ENCODE data around the gene ARHGEF28.

ARHGEF28 gene

GRCh38 chr5:73944581-73944980, 318.6 kb downstream of the ARHGEF28 start:
- DNase-seq: no peak

DNA sequence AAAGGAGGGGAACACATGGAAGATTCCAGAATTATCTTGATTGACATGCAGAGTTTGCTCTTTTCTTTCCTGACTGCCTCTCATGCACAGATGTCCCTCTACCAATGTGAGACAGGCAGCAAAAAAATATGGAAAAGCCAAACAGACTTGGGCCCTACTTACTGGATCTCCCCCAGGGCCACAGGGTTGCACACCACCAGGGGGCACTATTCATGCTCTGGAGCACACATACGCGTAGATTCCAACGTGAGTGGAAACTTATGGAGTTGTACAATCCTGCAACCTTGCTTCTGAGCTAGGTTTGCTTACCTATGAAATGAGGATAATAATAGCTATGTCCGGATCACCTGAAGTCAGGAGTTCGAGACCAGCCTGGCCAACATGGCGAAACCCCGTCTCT, 319.5 kb downstream of the ARHGEF28 start:
- no peak for DNase-seq

- DNase-seq: no peak
Measured at GRCh38 chr5:73946278-73946677, 320.3 kb downstream of the ARHGEF28 start.

GRCh38 chr5:73946919-73947602, 321.1 kb downstream of the ARHGEF28 start:
- no peak for DNase-seq

DNA sequence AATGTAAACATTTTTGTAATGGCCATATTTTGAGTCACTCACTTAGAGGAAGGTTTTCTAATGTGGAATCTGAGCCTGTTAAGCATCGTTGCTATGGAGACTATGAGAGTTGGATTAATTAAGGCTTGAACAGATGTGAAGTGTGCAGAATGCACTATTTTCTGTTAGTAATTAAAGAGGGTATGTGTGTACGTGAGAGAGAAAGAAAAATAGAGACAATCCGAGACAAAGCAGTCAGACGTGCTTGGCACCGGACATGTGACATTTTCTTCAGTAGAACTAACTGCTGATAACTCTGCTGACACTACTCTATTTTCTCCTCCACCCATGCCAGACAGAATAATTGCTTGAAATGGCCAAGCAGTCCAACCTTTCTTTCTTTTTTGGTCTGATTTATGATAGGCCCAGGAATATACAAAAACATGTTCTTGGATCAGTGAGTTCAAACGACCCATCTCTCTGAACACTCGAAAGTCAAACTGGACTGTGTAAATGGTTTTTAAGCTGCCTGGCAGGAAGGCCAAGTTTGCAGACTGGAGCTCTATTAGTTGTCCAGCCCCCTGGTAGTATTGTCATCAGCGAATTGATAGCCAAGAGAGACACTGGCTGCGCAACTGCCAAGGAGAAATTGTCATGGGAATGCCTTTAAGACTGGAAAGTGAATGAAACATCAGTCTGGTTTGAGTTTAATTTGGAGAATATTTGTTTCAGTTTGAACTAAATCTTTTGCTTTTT, 322.1 kb downstream of the ARHGEF28 start:
- no peak for DNase-seq

GRCh38 chr5:73948720-73949119, 322.7 kb downstream of the ARHGEF28 start:
- no peak for DNase-seq

DNA sequence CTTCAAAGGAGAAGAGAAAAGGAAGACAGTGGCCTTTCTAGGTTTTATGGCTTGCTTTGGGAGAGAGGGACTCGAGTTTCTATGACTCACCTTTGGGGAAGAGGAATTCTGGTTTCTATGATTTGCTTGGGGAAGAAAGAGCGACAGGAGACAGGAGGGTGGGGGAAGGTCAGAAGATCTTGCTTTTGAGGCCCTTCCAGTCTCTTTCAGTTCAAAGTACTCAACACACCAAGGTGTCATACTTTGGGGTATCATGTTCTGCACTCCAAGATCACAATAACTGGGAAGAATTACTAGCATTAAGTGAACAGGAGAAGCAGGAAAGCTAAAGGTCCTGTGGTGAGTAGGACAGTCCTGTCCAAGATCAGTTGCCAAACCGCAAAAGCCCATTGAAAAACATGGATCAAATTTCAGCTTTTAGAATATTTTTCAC, 324.5 kb downstream of the ARHGEF28 start:
- DNase-seq: no peak

DNA sequence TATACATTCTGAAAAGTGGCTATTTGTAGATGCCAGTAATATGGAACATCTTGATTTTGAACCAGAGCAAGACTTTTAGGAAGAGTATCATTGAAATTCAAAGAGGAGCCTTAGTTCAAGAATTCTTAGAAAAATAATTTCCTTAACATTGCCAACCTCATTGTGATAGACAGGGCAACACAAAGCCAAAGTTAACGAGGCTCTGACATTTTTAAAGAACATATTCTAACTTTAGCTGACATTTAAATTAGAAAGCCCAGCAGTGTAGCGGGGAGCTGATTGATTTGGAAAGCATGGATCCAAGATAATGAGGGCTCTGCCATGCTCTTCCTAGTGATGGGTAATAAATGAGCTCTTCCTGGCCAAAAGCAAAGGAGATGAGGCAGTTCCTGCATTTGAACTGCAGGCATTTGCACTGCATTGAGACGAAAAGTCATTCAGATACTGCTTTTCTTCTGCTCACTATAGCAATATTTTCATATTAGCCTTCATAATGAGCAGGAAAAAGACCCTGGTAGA, 325.0 kb downstream of the ARHGEF28 start:
- no peak for DNase-seq

GRCh38 chr5:73952872-73953271, 326.9 kb downstream of the ARHGEF28 start:
- DNase-seq: no peak

GRCh38 chr5:73954381-73954780, 328.4 kb downstream of the ARHGEF28 start:
- no peak for DNase-seq

GRCh38 chr5:73955271-73955846, 329.4 kb downstream of the ARHGEF28 start:
- DNase-seq: no peak

GRCh38 chr5:73957397-73958001, 331.5 kb downstream of the ARHGEF28 start:
- no peak for DNase-seq

GRCh38 chr5:73958037-73958436, 332.0 kb downstream of the ARHGEF28 start:
- DNase-seq: no peak

DNA sequence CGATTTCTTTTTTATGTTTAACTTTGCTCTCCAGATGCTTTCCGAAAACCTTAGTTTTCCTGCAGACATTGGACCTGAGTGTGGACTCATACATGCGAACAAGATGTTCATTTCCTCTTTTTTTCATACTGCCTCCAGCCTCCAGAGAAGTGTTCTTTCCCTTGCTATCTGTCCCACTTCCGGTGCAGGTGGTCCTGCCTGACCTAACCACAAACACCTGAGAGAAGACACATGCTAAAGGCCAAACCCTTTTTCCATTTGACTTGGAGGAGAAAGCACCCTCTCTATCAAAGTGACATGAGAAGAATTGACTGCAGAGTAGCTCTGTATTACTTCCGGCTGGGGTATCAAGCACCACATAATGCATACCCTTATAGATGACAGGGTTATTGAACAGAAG, 334.0 kb downstream of the ARHGEF28 start:
- no peak for DNase-seq

DNA sequence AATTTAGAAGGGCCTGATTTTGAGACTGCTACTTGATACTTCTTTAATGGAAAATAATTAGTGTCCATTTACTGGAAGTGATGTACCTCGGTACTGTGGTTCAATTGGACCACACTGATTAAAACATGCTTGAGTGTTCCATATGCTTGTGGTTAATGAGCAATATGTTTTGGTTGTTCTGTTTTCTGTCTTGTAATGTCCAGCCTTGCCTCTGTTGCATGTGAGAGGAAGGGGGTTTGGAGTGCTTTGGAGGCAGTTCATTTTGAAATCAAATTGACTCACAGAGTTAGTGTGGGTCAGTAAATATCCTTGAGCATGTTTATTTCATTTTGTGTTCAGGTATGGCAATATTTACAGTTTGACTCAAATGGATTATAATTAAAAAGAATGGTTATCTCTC, 334.4 kb downstream of the ARHGEF28 start:
- DNase-seq: no peak

- DNase-seq: no peak
Measured at GRCh38 chr5:73962801-73963425, 336.9 kb downstream of the ARHGEF28 start.

DNA sequence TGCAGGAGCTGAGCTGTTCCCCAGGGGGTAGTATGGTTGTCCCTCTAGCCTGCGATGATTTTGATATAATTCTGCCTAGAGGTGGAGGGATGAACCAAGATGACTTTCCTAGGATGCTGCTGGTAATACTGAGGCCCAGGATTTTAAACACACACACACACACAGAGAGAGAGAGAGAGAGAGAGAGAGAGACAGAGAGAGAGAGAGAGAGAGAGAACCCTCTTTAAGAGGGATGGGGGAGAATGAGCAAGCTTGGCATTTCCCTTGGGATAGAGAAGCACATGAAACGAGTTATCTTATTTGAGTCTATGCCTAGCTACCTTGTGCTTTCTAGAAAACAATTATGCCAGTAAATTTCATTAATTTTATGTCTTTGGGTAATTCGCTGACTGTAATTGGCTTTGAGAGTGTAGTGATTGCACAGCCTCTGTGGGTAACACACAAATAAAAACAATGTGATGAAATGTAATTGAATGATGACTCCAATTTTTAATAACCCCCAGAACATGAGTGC, 338.4 kb downstream of the ARHGEF28 start:
- DNase-seq: no peak

DNA sequence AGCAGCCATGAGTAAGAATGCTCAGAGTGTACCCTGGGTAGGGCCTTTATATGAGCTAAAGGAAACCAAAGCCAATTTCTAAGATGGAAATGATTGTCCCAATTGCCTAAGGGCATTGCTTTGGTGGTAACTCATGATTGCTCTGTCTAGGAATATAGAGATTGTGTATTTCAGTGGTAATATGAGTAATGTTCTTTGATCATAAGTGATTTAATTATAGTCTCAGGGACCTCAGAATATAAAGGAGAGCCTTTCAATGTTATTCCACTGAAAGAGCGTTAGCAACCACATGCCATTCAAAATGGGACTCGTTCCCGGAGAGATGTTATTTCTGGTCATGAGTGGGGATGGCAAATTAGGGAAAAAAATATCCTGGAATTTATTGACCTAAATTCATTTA, 340.5 kb downstream of the ARHGEF28 start:
- DNase-seq: no peak

- DNase-seq: no peak
Measured at GRCh38 chr5:73967347-73967746, 341.4 kb downstream of the ARHGEF28 start.

DNA sequence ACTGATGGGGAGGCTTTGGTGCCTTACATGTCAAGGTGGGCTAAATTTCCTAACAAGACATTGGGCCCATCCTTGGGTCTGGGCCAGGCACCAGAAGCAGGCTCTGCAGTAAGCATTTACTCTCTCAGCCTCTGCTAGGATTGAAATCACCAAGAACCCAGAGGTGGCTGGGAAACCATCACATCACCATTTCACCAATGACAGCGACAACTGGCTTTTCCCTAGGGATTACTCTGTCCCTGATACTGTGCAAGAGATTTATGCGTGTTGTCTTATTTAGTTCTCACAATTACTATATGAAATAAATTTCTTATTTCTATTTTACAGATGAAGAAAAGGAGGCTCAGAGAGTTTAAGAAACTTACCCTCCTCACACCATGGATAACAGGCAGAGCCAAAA, 342.2 kb downstream of the ARHGEF28 start:
- no peak for DNase-seq

GRCh38 chr5:73968729-73969128, 342.7 kb downstream of the ARHGEF28 start:
- DNase-seq: no peak

GRCh38 chr5:73969195-73970036, 343.4 kb downstream of the ARHGEF28 start:
- DNase-seq: no peak

Data from T1000 (cell line).